IPS-11a (cell line): ENCODE measurements around the gene SLC7A9.
"Not testable (repeated sequence)": the region's sequence is repeated elsewhere in the genome, so short reads cannot be mapped to it uniquely, and the experiment has no call there.

Experiments used
- H3K4me3 ChIP-seq: one replicate; pipeline ENCODE4 v1.5.1; 2013; ENCODE audit warnings: low read depth, low read length, control low read depth

SLC7A9 gene

GRCh38 chr19:32864318-32865007 lies 5.1 kb downstream of the SLC7A9 start:
- no peak overlapping the region for H3K4me3 ChIP-seq

GRCh38 chr19:32863841-32864240 lies 5.7 kb downstream of the SLC7A9 start:
- H3K4me3 ChIP-seq: no peak overlapping the region

- H3K4me3 ChIP-seq: no peak overlapping the region
Measured at GRCh38 chr19:32863301-32863700, 6.3 kb downstream of the SLC7A9 start.

GRCh38 chr19:32862741-32863140 lies 6.8 kb downstream of the SLC7A9 start:
- no peak overlapping the region for H3K4me3 ChIP-seq

- no peak overlapping the region for H3K4me3 ChIP-seq
Measured at GRCh38 chr19:32862173-32862572, 7.4 kb downstream of the SLC7A9 start.

- H3K4me3 ChIP-seq: no peak overlapping the region
Measured at GRCh38 chr19:32861596-32861995, 8.0 kb downstream of the SLC7A9 start.

GRCh38 chr19:32859591-32859990 lies 10.0 kb downstream of the SLC7A9 start:
- no peak overlapping the region for H3K4me3 ChIP-seq

- H3K4me3 ChIP-seq: no peak overlapping the region
Measured at GRCh38 chr19:32858559-32858958, 11.0 kb downstream of the SLC7A9 start.

- H3K4me3 ChIP-seq: no peak overlapping the region
Measured at GRCh38 chr19:32858155-32858554, 11.4 kb downstream of the SLC7A9 start.

- H3K4me3 ChIP-seq: no peak overlapping the region
Measured at GRCh38 chr19:32857584-32857983, 12.0 kb downstream of the SLC7A9 start.

GRCh38 chr19:32856818-32857217 lies 12.7 kb downstream of the SLC7A9 start:
- H3K4me3 ChIP-seq: not testable (repeated sequence)

GRCh38 chr19:32852216-32852615 lies 17.4 kb downstream of the SLC7A9 start:
- H3K4me3 ChIP-seq: no peak overlapping the region

GRCh38 chr19:32848035-32848434 lies 21.5 kb downstream of the SLC7A9 start:
- H3K4me3 ChIP-seq: not testable (repeated sequence)

- H3K4me3 ChIP-seq: no peak overlapping the region
Measured at GRCh38 chr19:32843716-32844245, 25.8 kb downstream of the SLC7A9 start.

GRCh38 chr19:32842061-32842460 lies 27.5 kb downstream of the SLC7A9 start:
- no peak overlapping the region for H3K4me3 ChIP-seq

- H3K4me3 ChIP-seq: no peak overlapping the region
Measured at GRCh38 chr19:32837531-32837930, 32.0 kb downstream of the SLC7A9 start.

GRCh38 chr19:32833388-32833787 lies 36.2 kb downstream of the SLC7A9 start:
- not testable (repeated sequence) for H3K4me3 ChIP-seq

- not testable (repeated sequence) for H3K4me3 ChIP-seq
Measured at GRCh38 chr19:32832825-32833224, 36.7 kb downstream of the SLC7A9 start.

GRCh38 chr19:32832094-32832493 lies 37.5 kb downstream of the SLC7A9 start:
- not testable (repeated sequence) for H3K4me3 ChIP-seq

- H3K4me3 ChIP-seq: no peak overlapping the region
Measured at GRCh38 chr19:32831611-32832010, 38.0 kb downstream of the SLC7A9 start.

- no peak overlapping the region for H3K4me3 ChIP-seq
Measured at GRCh38 chr19:32830231-32831014, 39.1 kb downstream of the SLC7A9 start.

GRCh38 chr19:32829345-32829896 lies 40.1 kb downstream of the SLC7A9 start:
- no peak overlapping the region for H3K4me3 ChIP-seq
